ENCODE data around the gene TNFRSF1A.

TNFRSF1A gene

DNA sequence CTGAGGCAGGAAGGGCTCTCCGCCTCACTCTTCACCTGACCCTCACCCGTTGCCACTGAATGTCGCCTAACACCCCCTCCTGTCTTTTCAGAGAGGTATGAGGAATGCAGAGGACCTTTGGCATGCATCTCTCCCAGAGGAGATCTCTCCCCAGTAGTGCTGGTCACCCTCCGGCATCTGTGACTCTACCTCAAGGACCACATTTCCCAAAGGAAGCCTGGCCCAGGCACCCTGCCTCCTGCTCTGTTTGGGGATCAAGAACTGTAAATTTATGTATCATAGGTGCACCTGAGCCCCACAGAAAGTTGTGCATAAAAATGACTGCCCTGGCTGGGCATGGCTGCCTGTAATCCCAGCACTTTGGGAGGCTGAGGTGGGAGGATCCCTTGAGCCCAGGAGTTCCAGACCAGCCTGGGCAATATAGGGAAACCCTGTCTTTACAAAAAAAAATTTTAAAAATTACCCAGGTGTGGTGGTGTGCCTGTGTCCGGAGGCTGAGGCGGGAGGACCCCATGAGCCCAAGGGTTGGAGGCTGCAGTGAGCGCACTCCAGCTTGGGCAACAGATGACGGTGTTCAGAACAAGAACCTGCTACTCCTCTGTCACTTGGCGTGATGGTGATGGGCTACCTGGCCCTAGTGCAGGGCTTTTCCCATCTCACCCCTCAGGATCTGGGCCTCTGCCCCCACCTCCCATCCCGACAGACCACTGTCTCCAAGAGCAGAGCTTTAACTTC lies 13.7 kb downstream of the TNFRSF1A start:
- no peak overlapping the region for H3K4me3 ChIP-seq (ENCODE audit: low read depth, low read length)
- TF ChIP-seq, protein P1, sequence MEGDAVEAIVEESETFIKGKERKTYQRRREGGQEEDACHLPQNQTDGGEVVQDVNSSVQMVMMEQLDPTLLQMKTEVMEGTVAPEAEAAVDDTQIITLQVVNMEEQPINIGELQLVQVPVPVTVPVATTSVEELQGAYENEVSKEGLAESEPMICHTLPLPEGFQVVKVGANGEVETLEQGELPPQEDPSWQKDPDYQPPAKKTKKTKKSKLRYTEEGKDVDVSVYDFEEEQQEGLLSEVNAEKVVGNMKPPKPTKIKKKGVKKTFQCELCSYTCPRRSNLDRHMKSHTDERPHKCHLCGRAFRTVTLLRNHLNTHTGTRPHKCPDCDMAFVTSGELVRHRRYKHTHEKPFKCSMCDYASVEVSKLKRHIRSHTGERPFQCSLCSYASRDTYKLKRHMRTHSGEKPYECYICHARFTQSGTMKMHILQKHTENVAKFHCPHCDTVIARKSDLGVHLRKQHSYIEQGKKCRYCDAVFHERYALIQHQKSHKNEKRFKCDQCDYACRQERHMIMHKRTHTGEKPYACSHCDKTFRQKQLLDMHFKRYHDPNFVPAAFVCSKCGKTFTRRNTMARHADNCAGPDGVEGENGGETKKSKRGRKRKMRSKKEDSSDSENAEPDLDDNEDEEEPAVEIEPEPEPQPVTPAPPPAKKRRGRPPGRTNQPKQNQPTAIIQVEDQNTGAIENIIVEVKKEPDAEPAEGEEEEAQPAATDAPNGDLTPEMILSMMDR (IDR thresholded peaks at IDR 0.05; ENCODE audit: low read depth, low read length, missing control alignments), result no peak
- no peak for DNase-seq (ENCODE audit: low read depth)
- in situ Hi-C loops (cut with HindIII; ENCODE audit: low sequenced_read_pairs), result no loop called here

DNA sequence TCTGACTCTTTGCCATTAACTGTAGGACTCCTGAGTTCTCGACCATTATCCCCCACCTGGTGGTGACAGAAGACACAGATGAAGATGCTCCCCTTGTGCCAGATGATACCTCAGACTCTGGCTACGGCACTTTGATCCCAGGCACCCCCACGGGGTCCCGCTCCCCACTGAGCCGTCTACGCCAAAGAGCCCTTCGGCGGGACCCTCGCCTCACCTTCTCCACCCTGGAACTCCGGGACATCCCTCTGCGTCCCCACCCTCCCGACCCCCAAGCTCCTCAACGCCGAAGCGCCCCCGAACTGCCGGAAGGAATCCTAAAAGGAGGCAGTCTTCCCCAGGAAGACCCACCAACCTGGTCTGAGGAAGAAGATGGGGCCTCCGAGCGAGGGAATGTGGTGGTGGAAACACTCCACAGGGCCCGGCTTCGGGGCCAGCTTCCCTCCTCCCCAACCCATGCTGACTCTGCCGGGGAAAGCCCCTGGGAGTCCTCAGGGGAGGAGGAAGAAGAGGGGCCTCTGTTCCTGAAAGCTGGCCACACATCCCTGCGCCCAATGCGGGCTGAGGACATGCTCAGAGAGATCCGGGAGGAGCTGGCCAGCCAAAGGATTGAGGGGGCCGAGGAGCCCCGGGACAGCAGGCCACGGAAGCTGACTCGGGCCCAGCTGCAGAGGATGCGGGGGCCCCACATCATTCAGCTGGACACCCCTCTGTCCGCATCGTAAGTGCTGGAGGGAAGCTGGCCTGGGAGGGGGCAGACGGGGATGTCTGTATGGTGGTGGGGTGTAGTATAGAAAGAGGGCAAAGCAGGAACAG lies 14.4 kb downstream of the TNFRSF1A start:
- TF ChIP-seq, protein P1 (IDR thresholded peaks at IDR 0.05; ENCODE audit: low read depth, low read length, missing control alignments), result no peak
- in situ Hi-C loops (cut with HindIII; ENCODE audit: low sequenced_read_pairs), result no loop called here
- no peak for DNase-seq (ENCODE audit: low read depth)
- H3K4me3 ChIP-seq (ENCODE audit: low read depth, low read length), result no peak overlapping the region

DNA sequence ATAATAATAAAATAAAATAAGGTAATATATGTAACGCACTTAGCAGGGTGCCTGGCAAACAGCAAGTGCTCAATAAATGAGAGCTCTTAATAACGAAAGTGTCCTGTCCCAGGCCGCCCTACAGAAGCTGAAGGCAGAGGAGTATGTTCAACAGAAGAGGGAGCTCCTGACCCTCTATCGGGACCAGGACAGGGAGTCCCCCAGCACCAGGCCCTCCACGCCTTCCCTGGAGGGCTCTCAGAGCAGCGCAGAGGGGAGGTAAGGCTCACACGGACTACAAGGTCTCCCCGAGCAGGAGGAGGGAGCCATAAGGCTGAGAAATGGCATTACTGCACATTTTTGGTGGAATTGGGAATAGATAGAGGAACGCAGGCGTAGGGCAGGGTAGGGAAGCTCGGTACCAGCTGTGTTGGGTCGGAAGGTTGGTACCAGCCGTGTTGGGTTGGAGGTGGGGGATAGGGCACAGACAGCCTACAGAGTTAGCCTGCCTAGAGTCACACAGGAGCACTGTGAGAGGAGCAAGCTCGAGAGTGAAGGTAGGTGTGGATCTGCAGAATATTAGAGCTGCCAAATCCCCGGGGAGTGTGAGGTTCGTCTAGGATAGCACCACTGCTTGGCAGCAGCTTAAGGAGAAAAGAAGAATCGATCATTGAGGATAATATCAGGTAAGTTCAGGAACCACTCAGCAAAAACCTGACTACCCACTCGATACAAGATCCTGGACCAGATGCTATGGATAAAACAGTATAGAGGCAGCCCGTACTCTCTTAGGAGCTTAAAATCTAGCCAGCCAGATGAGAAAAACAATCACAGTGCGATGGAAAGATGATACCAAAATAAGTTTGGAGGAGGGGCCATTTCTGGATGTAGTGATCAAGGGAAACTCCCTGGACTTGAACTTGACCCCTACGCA lies 15.3 kb downstream of the TNFRSF1A start:
- no peak overlapping the region for H3K4me3 ChIP-seq (ENCODE audit: low read depth, low read length)
- DNase-seq (ENCODE audit: low read depth), result peak; percentile 35
- in situ Hi-C loops (cut with HindIII; ENCODE audit: low sequenced_read_pairs), result no loop called here
- TF ChIP-seq, protein P1 (IDR thresholded peaks at IDR 0.05; ENCODE audit: low read depth, low read length, missing control alignments), result peak; percentile 55

DNA sequence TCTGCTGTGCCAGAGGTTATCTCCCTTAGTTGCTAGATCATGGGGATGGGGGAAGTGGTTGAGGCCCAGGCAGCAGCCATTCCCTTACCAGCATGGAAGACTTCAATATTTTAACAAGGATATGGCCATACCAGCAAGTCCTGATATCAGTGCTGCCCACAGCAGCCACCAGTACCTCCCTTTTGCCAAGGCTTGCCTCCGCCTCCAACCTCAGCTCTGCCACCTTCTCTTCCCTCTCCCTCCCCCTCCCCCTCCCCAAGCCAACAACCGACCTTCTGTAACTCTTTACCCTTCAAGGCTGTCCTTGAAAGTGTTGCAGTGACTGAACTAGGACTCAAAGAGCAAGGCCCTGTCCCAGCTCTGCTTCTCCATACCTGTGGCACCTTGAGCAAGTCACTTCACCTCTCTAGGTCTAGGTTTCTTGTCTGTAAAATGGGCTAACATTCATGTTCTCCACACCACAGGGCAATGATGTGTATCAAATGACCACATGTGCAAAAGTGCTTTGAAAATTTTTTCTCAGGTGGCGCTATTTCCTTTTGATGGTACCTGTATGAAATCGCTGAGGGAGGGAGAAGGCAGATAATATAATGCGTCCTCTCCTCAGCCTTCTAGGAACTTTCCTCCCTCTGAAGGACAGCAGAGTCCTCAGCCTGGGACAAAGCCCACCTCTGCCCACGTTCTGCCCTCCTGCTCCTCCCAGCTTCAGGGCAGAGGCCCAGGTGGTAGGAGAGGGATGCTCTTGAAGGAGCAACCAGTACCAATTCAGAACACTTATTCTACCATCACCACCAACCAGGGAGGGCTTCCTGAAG lies 16.7 kb downstream of the TNFRSF1A start:
- no peak overlapping the region for H3K4me3 ChIP-seq (ENCODE audit: low read depth, low read length)
- TF ChIP-seq, protein P1 (IDR thresholded peaks at IDR 0.05; ENCODE audit: low read depth, low read length, missing control alignments), result no peak
- DNase-seq (ENCODE audit: low read depth), result no peak
- in situ Hi-C loops (cut with HindIII; ENCODE audit: low sequenced_read_pairs), result loop anchor here (5.0 kb wide), 1 partner anchor 68 kb away; no protein-coding TSS in a partner anchor

DNA sequence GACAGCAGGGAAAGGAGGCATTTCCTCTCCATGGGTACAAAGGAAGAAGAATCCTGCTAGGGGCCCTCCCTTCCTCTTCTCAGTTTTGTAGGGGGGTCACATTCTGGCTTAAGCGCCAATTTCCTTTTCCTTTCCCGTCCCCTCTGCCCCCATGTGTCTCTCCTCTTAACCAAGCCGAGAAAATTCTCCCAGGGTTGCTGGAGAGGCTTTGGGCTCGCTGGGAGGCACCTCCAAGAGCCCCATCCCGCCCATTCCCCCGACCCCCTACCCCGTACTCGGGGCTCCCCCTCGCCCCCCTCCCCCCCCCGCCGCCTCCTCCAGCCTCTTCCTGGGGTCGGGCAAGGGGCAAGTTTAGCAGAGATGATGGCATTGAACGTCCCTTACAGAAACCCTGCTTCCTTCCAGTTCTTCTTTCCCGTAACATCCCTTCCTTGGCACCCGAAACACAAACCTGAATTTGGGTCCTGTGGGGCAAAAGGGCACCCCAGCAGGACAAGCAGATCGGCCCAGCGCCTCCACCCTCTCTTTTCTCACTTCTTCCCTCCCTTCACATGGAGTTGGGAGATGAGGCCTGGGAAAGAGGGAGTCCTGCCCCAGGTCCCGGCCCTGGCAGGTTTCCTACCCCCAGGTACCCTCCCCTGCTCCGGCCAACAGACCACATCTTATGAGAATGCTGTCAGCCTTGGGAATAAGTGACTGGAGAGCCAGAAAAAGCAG lies 17.7 kb downstream of the TNFRSF1A start:
- TF ChIP-seq, protein P1 (IDR thresholded peaks at IDR 0.05; ENCODE audit: low read depth, low read length, missing control alignments), result no peak
- no peak overlapping the region for H3K4me3 ChIP-seq (ENCODE audit: low read depth, low read length)
- DNase-seq (ENCODE audit: low read depth), result no peak
- in situ Hi-C loops (cut with HindIII; ENCODE audit: low sequenced_read_pairs), result loop anchor here (5.0 kb wide), 1 partner anchor 67 kb away; no protein-coding TSS in a partner anchor

Data from astrocyte of the cerebellum (primary cell).